HG03571 (cell line): ENCODE results near the gene CWC22.
"Not testable (repeated sequence)": the region's sequence is repeated elsewhere in the genome, so short reads cannot be mapped to it uniquely, and the experiment has no call there.

Experiments
- ATAC-seq: cut with Tn5 transposase; IDR thresholded peaks from one replicate; pipeline ENCODE4 v1.9.1; 2021; ENCODE audit not compliant: unreplicated experiment

The CWC22 gene

GRCh38 chr2:179952658-179953057 is 54.4 kb downstream of the CWC22 start:
- no peak for ATAC-seq

- ATAC-seq = no peak
These were observed 55.4 kb downstream of the CWC22 start for GRCh38 chr2:179951680-179952079.

GRCh38 chr2:179950391-179950790 is 56.7 kb downstream of the CWC22 start:
- no peak for ATAC-seq

GRCh38 chr2:179949438-179949837 is 57.7 kb downstream of the CWC22 start:
- ATAC-seq = no peak

- ATAC-seq = no peak
These were observed 59.0 kb downstream of the CWC22 start for GRCh38 chr2:179948058-179948457.

- no peak for ATAC-seq
These were observed 60.1 kb downstream of the CWC22 start for GRCh38 chr2:179946810-179947615.

- no peak for ATAC-seq
These were observed 60.8 kb downstream of the CWC22 start for GRCh38 chr2:179946346-179946745.

GRCh38 chr2:179939259-179939658 is 67.8 kb downstream of the CWC22 start:
- no peak for ATAC-seq

GRCh38 chr2:179938026-179938425 is 69.1 kb downstream of the CWC22 start:
- no peak for ATAC-seq

GRCh38 chr2:179936654-179937053 is 70.4 kb downstream of the CWC22 start:
- no peak for ATAC-seq

- no peak for ATAC-seq
These were observed 71.0 kb downstream of the CWC22 start for GRCh38 chr2:179936141-179936540.

- no peak for ATAC-seq
These were observed 74.3 kb downstream of the CWC22 start for GRCh38 chr2:179932786-179933185.

- ATAC-seq = no peak
These were observed 75.6 kb downstream of the CWC22 start for GRCh38 chr2:179931502-179931901.

GRCh38 chr2:179929997-179930396 is 77.1 kb downstream of the CWC22 start:
- not testable (repeated sequence) for ATAC-seq

GRCh38 chr2:179927041-179927440 is 80.1 kb downstream of the CWC22 start:
- ATAC-seq = no peak

GRCh38 chr2:179925713-179926112 is 81.4 kb downstream of the CWC22 start:
- no peak for ATAC-seq

GRCh38 chr2:179917272-179917671 is 89.8 kb downstream of the CWC22 start:
- no peak for ATAC-seq

GRCh38 chr2:179915395-179915992 is 91.6 kb downstream of the CWC22 start:
- no peak for ATAC-seq

GRCh38 chr2:179913809-179914208 is 93.3 kb downstream of the CWC22 start:
- no peak for ATAC-seq

GRCh38 chr2:179911569-179911968 is 95.5 kb downstream of the CWC22 start:
- no peak for ATAC-seq

GRCh38 chr2:179910735-179911113 is 96.4 kb downstream of the CWC22 start:
- no peak for ATAC-seq

GRCh38 chr2:179909845-179910734 is 97.0 kb downstream of the CWC22 start:
- ATAC-seq = no peak
